Fibroblast of the aortic adventitia (primary cell): ENCODE data around the gene UPF3B. TPM values are rescaled to one million over a fixed set of nuclear protein-coding genes. Genes with fewer than 3 reads are reported as not detected.
"Not testable (repeated sequence)": the region's sequence is repeated elsewhere in the genome, so short reads cannot be mapped to it uniquely, and the experiment has no call there.

Experiments
- DNase-seq: peaks from one replicate; pipeline ENCODE4 v3.0.0-alpha.2; 2010; ENCODE audit warnings: low read depth
- H3K4me3 ChIP-seq: 2 replicates; pipeline ENCODE4 v1.5.1; 2011; ENCODE audit warnings: low read depth, mild to moderate bottlenecking, control low read depth, low read length, moderate library complexity
- total RNA-seq: library from RNA; depleted of rRNA; stranded (reverse); fragments of >200 nt; gene quantifications from 2 replicates; pipeline ENCODE4 v1.2.3, GENCODE V29; 2012; ENCODE audit warnings: low replicate concordance
- TF ChIP-seq, protein P1 (sequence below): IDR thresholded peaks from 2 replicates; pipeline ENCODE4 v1.5.1; 2011; ENCODE audit warnings: mild to moderate bottlenecking, low read length, control low read depth, inconsistent platforms; ENCODE audit not compliant: insufficient read depth

UPF3B gene
- total RNA-seq, 1 donor = 2.1 TPM

DNA sequence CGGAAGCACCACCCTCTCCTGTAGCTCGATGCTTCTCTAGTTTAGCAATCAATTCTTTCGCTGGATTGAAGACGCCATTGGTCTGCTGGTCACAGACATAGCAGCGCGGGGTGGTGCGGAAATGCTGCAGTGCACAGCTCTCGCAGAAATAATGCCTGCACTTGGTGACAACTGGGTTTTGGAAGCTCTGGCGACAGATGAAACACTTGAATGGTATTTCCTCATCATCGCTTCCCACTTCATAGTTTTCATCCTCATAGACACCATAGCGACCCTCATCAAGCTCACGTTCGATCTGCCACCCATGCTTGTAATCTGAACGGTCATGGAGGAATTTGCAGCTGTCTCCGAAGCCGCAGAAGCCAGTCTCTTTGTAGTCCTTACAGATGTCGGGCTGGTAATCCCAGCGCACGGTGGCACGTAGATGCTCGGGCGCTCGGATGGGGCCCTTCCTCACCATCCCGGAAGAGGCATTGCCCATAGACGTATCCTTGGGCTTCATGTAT lies 17.9 kb upstream of the UPF3B start:
- peak overlapping the region; percentile 79 for H3K4me3 ChIP-seq
- TF ChIP-seq, protein P1, sequence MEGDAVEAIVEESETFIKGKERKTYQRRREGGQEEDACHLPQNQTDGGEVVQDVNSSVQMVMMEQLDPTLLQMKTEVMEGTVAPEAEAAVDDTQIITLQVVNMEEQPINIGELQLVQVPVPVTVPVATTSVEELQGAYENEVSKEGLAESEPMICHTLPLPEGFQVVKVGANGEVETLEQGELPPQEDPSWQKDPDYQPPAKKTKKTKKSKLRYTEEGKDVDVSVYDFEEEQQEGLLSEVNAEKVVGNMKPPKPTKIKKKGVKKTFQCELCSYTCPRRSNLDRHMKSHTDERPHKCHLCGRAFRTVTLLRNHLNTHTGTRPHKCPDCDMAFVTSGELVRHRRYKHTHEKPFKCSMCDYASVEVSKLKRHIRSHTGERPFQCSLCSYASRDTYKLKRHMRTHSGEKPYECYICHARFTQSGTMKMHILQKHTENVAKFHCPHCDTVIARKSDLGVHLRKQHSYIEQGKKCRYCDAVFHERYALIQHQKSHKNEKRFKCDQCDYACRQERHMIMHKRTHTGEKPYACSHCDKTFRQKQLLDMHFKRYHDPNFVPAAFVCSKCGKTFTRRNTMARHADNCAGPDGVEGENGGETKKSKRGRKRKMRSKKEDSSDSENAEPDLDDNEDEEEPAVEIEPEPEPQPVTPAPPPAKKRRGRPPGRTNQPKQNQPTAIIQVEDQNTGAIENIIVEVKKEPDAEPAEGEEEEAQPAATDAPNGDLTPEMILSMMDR = no peak
- no peak for DNase-seq

DNA sequence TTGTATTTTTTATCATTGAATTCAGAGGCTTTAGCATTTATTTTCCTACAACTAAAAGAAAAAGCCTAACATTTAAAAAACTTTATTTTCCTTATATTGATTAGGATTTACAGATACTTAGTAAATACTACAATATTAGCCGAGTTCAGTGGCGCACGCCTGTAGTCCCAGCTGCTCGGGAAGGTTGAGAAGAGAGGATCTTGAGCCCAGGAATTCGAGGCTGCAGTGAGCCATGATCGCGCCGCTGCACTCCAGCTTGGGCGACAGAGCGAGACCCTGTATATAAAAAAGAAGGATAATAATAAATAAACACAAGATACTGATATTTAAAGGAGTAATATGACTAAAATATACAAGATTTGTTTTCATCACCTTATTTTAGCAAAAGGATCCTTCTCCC lies 681 bp upstream of the UPF3B start:
- peak overlapping the region; percentile 61 for H3K4me3 ChIP-seq
- no peak for DNase-seq
- TF ChIP-seq, protein P1 = no peak

- TF ChIP-seq, protein P1 = no peak
- H3K4me3 ChIP-seq = no peak overlapping the region
- no peak for DNase-seq
These were observed 18.9 kb downstream of the UPF3B start for GRCh38 chrX:119833905-119834304.

DNA sequence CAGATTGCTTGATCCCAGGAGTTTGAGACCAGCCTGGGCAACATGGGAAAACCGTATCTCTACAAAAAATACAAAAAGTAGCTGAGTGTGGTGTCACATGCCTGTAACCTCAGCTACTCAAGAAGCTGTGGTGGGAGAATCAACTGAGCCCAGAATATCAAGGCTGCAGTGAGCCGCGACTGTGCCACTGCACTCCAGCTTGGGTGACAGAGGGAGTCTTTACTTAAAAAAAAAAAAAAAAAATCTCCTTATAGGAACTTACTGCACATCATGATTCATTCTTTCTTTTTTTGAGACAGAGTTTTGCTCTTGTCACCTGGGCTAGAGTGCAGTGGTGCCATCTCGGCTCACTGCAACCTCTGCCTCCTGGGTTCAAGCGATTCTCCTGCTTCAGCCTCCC lies 24.3 kb downstream of the UPF3B start:
- DNase-seq = no peak
- no peak overlapping the region for H3K4me3 ChIP-seq
- TF ChIP-seq, protein P1 = no peak

GRCh38 chrX:119826399-119826959 lies 26.3 kb downstream of the UPF3B start:
- peak; percentile 28 for DNase-seq
- no peak overlapping the region for H3K4me3 ChIP-seq
- TF ChIP-seq, protein P1 = no peak

GRCh38 chrX:119824221-119824620 lies 28.5 kb downstream of the UPF3B start:
- H3K4me3 ChIP-seq = not testable (repeated sequence)

DNA sequence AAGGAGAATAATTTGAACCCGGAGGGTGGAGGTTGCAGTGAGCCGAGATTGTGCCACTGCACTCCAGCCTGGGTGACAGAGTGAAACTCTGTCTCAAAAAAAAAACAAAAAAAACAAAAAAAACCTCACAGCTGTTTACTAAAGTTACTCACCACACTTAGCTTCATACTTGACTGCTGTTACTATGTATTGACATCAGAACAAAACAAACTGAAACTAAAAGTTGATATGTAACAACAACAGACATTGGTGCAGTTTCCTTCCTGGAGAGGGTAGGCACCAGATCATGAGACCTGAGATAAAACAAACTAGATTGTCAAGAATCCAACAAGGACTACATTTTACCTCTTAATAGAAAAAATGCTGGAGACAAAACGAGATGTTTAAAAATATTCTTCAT lies 31.1 kb downstream of the UPF3B start:
- not testable (repeated sequence) for H3K4me3 ChIP-seq
- DNase-seq = peak; percentile 3

More at GRCh38 chrX:119824221-119824620, 28.5 kb downstream of the UPF3B start:
- DNase-seq = not testable (repeated sequence)

GRCh38 chrX:119817130-119817690 lies 35.6 kb downstream of the UPF3B start:
- no peak overlapping the region for H3K4me3 ChIP-seq
- TF ChIP-seq, protein P1 = no peak
- peak; percentile 24 for DNase-seq
